GM18868 (cell line): ENCODE measurements around the gene NCOA1.
"Not testable (repeated sequence)": the region's sequence is repeated elsewhere in the genome, so short reads cannot be mapped to it uniquely, and the experiment has no call there.

Source experiments
- ATAC-seq: cut with Tn5 transposase; IDR thresholded peaks from one replicate; pipeline ENCODE4 v1.9.1; 2021; ENCODE audit warnings: mild to moderate bottlenecking, moderate library complexity; ENCODE audit not compliant: unreplicated experiment

Gene NCOA1

GRCh38 chr2:24771764-24772586 lies 280.9 kb downstream of the NCOA1 start:
- ATAC-seq, result no peak

- ATAC-seq, result no peak
These were observed 283.3 kb downstream of the NCOA1 start for GRCh38 chr2:24774373-24774772.

GRCh38 chr2:24779116-24779515 lies 288.1 kb downstream of the NCOA1 start:
- no peak for ATAC-seq

- ATAC-seq, result no peak
These were observed 292.6 kb downstream of the NCOA1 start for GRCh38 chr2:24783641-24784040.

- ATAC-seq, result peak; percentile 90
These were observed 294.7 kb downstream of the NCOA1 start for GRCh38 chr2:24785671-24786321.

- ATAC-seq, result no peak
These were observed 296.5 kb downstream of the NCOA1 start for GRCh38 chr2:24787532-24787931.

- no peak for ATAC-seq
These were observed 297.8 kb downstream of the NCOA1 start for GRCh38 chr2:24788816-24789215.

- ATAC-seq, result no peak
These were observed 300.4 kb downstream of the NCOA1 start for GRCh38 chr2:24791452-24791851.

- ATAC-seq, result no peak
These were observed 301.5 kb downstream of the NCOA1 start for GRCh38 chr2:24792542-24792873.

- peak; percentile 96 for ATAC-seq
These were observed 302.1 kb downstream of the NCOA1 start, which contains the start of the genes CENPO and PTRHD1 for GRCh38 chr2:24792874-24793760. Gene CENPO, plus strand, starts transcription at chr2:24793425. Its CDS starts 495 bp downstream, at chr2:24793920. Gene PTRHD1, minus strand, starts transcription at chr2:24793391. Its CDS starts 14 bp downstream, at chr2:24793377.

- no peak for ATAC-seq
These were observed 302.8 kb downstream of the NCOA1 start for GRCh38 chr2:24793761-24794435.

GRCh38 chr2:24797644-24798043 lies 306.6 kb downstream of the NCOA1 start:
- ATAC-seq, result no peak

- ATAC-seq, result not testable (repeated sequence)
These were observed 309.4 kb downstream of the NCOA1 start for GRCh38 chr2:24800487-24800886.

GRCh38 chr2:24805811-24806660 lies 315.0 kb downstream of the NCOA1 start:
- ATAC-seq, result not testable (repeated sequence)

- no peak for ATAC-seq
These were observed 315.6 kb downstream of the NCOA1 start for GRCh38 chr2:24806661-24807036.

- no peak for ATAC-seq
These were observed 318.4 kb downstream of the NCOA1 start for GRCh38 chr2:24809316-24810007.

- ATAC-seq, result no peak
These were observed 322.7 kb downstream of the NCOA1 start for GRCh38 chr2:24813691-24814137.

GRCh38 chr2:24814516-24814915 lies 323.5 kb downstream of the NCOA1 start:
- no peak for ATAC-seq

- ATAC-seq, result no peak
These were observed 324.1 kb downstream of the NCOA1 start for GRCh38 chr2:24815171-24815570.
